Spinal cord (tissue), 10 donors: ENCODE results near the gene PCARE. TPM values are rescaled to one million over a fixed set of nuclear protein-coding genes. Genes with fewer than 3 reads are reported as not detected.

ENCODE experiments used
- DNase-seq, 6 donors: peaks; one replicate each; pipeline versions ENCODE4 v3.0.0 to v3.0.0-alpha.2; 2013 to 2015; ENCODE audit warnings: low spot score in 6 of 6, low read depth in 4 of 6
- H3K27ac ChIP-seq: one replicate; pipeline ENCODE4 v1.5.1; 2013; ENCODE audit warnings: low read depth, low read length, control low read depth
- H3K27me3 ChIP-seq: one replicate; pipeline ENCODE4 v1.6.1; 2013; ENCODE audit warnings: low read length; ENCODE audit not compliant: control insufficient read depth, insufficient read depth
- H3K36me3 ChIP-seq: one replicate; pipeline ENCODE4 v1.6.1; 2013; ENCODE audit warnings: low read length; ENCODE audit not compliant: control insufficient read depth, insufficient read depth
- H3K4me1 ChIP-seq: one replicate; pipeline ENCODE4 v1.6.1; 2013; ENCODE audit warnings: low read length; ENCODE audit not compliant: control insufficient read depth, insufficient read depth
- H3K4me3 ChIP-seq: one replicate; pipeline ENCODE4 v1.5.1; 2013; ENCODE audit warnings: low read depth, low read length, control low read depth
- H3K9me3 ChIP-seq: one replicate; pipeline ENCODE4 v1.6.1; 2013; ENCODE audit warnings: low read length; ENCODE audit not compliant: control insufficient read depth, insufficient read depth
- WGBS: methylation state at CpG from one replicate; pipeline ENCODE4 v1.1.5; 2013; ENCODE audit warnings: missing lambda C conversion rate; ENCODE audit not compliant: insufficient coverage; 5-methylcytosine and 5-hydroxymethylcytosine counted together
- polyA plus RNA-seq, 2 donors: library from polyadenylated mRNA; unstranded; fragments of 120-200 nt; gene quantifications; one replicate each; pipeline ENCODE4 v1.2.1, GENCODE V29; 2013; ENCODE audit not compliant: insufficient read length in 2 of 2
- total RNA-seq, 2 donors: library from RNA; depleted of rRNA in 1 of 2; stranded (reverse); fragments of 120-200 nt in 1 of 2; fragments of >200 nt in 1 of 2; gene quantifications; one replicate each; pipeline versions ENCODE4 v1.2.3 to v1.2.4, GENCODE V29; 2013 to 2014
- donor health status: healthy.

The PCARE gene
- total and polyA plus RNA-seq, 4 donors: 0.06 TPM; not detected in 3

GRCh38 chr2:29075894-29076705, 1.8 kb upstream of the PCARE start:
- no peak overlapping the region for H3K4me3 ChIP-seq
- 11% methylated on average over 9 of the region's 14 CpGs for WGBS

GRCh38 chr2:29073933-29074332, 390 bp downstream of the PCARE start:
- no peak overlapping the region for H3K27ac ChIP-seq

More at GRCh38 chr2:29075894-29076705, 1.8 kb upstream of the PCARE start:
- peaks cover 38% of the 10 kb centered on the region for H3K4me1 ChIP-seq
- H3K9me3 ChIP-seq: peaks cover 4% of the 10 kb centered on the region
- peaks cover 4% of the 10 kb centered on the region for H3K36me3 ChIP-seq
- H3K27ac ChIP-seq: peak overlapping the region; percentile 76
- peak in 2 of 6 donors; percentile 57 to 78 for DNase-seq
- H3K27me3 ChIP-seq: no peaks in the 10 kb centered on the region

GRCh38 chr2:29072971-29073725, 1.2 kb downstream of the PCARE start:
- H3K27ac ChIP-seq: no peak overlapping the region
- DNase-seq: no peak
- peaks cover 43% of the 10 kb centered on the region for H3K4me1 ChIP-seq
- no peak overlapping the region for H3K4me3 ChIP-seq
- no peaks in the 10 kb centered on the region for H3K27me3 ChIP-seq
- no peaks in the 10 kb centered on the region for H3K9me3 ChIP-seq
- WGBS: 92% methylated on average over 12 of the region's 12 CpGs
- peaks cover 4% of the 10 kb centered on the region for H3K36me3 ChIP-seq

More at GRCh38 chr2:29073933-29074332, 390 bp downstream of the PCARE start:
- Histone ChIP-seq H3K9me3 (no peaks in the 10 kb centered on the region), H3K27me3 (no peaks in the 10 kb centered on the region), H3K36me3 (peaks cover 4% of the 10 kb centered on the region), H3K4me3 (no peak overlapping the region), H3K4me1 (peaks cover 43% of the 10 kb centered on the region)
- DNase-seq: no peak
- 94% methylated on average over 2 of the region's 4 CpGs for WGBS

GRCh38 chr2:29072251-29072650, 2.1 kb downstream of the PCARE start:
- 70% methylated on average over 7 of the region's 8 CpGs for WGBS
- Histone ChIP-seq H3K4me1 (peaks cover 43% of the 10 kb centered on the region), H3K4me3 (no peak overlapping the region), H3K36me3 (peaks cover 4% of the 10 kb centered on the region), H3K27ac (no peak overlapping the region), H3K9me3 (no peaks in the 10 kb centered on the region), H3K27me3 (no peaks in the 10 kb centered on the region)
- no peak for DNase-seq

- peaks cover 4% of the 10 kb centered on the region for H3K36me3 ChIP-seq
- H3K4me1 ChIP-seq: peaks cover 40% of the 10 kb centered on the region
- H3K27me3 ChIP-seq: no peaks in the 10 kb centered on the region
- no peak overlapping the region for H3K4me3 ChIP-seq
- H3K27ac ChIP-seq: no peak overlapping the region
- no peak for DNase-seq
- WGBS: 90% methylated on average over 18 of the region's 19 CpGs
- H3K9me3 ChIP-seq: no peaks in the 10 kb centered on the region
These were observed 3.0 kb downstream of the PCARE start for GRCh38 chr2:29071032-29071975.

GRCh38 chr2:29070526-29070925, 3.8 kb downstream of the PCARE start:
- H3K27ac ChIP-seq: no peak overlapping the region
- peaks cover 38% of the 10 kb centered on the region for H3K4me1 ChIP-seq
- H3K36me3 ChIP-seq: peaks cover 4% of the 10 kb centered on the region
- H3K27me3 ChIP-seq: no peaks in the 10 kb centered on the region
- WGBS: 77% methylated on average over 12 of the region's 12 CpGs
- DNase-seq: no peak
- no peaks in the 10 kb centered on the region for H3K9me3 ChIP-seq
- H3K4me3 ChIP-seq: no peak overlapping the region

GRCh38 chr2:29068513-29068912, 5.8 kb downstream of the PCARE start:
- no peak overlapping the region for H3K27ac ChIP-seq
- H3K36me3 ChIP-seq: peaks cover 4% of the 10 kb centered on the region
- 83% methylated on average over 6 of the region's 7 CpGs for WGBS
- H3K9me3 ChIP-seq: no peaks in the 10 kb centered on the region
- peaks cover 50% of the 10 kb centered on the region for H3K4me1 ChIP-seq
- DNase-seq: no peak
- H3K4me3 ChIP-seq: no peak overlapping the region
- H3K27me3 ChIP-seq: no peaks in the 10 kb centered on the region

- DNase-seq: no peak
- Histone ChIP-seq H3K4me1 (peaks cover 49% of the 10 kb centered on the region), H3K4me3 (no peak overlapping the region), H3K27ac (no peak overlapping the region), H3K9me3 (no peaks in the 10 kb centered on the region), H3K27me3 (no peaks in the 10 kb centered on the region), H3K36me3 (peaks cover 4% of the 10 kb centered on the region)
- WGBS: 86% methylated on average over 5 of the region's 7 CpGs
These were observed 7.2 kb downstream of the PCARE start for GRCh38 chr2:29066997-29067605.
